ENCODE results near the gene ADK. TPM values are rescaled to one million over a fixed set of nuclear protein-coding genes. Genes with fewer than 3 reads are reported as not detected.
A peak's percentile ranks its signal among the peaks of the same experiment; 100 is the strongest.
"Not testable (repeated sequence)": the region's sequence is repeated elsewhere in the genome, so short reads cannot be mapped to it uniquely, and the experiment has no call there.

Gene ADK
- total RNA-seq, 1 experiment from 2014 or later = 48.6 TPM

- peaks cover 45% of the 10 kb centered on the region for H3K36me3 ChIP-seq
- H3K27me3 ChIP-seq = no peaks in the 10 kb centered on the region
- no peak for DNase-seq
- no peaks in the 10 kb centered on the region for H3K9me3 ChIP-seq (replicated peaks)
- H3K4me1 ChIP-seq = no peaks in the 10 kb centered on the region
- no peak overlapping the region for H3K27ac ChIP-seq
- no peak overlapping the region for H3K4me3 ChIP-seq
Observed at GRCh38 chr10:74123081-74123480, 27.9 kb upstream of the ADK start.

- Histone ChIP-seq H3K36me3 (peaks cover 34% of the 10 kb centered on the region), H3K27ac (no peak overlapping the region), H3K4me1 (no peaks in the 10 kb centered on the region), H3K27me3 (no peaks in the 10 kb centered on the region), H3K4me3 (no peak overlapping the region), H3K9me3 (replicated peaks) (no peaks in the 10 kb centered on the region)
- DNase-seq = no peak
Observed at GRCh38 chr10:74133923-74134820, 16.8 kb upstream of the ADK start.

DNA sequence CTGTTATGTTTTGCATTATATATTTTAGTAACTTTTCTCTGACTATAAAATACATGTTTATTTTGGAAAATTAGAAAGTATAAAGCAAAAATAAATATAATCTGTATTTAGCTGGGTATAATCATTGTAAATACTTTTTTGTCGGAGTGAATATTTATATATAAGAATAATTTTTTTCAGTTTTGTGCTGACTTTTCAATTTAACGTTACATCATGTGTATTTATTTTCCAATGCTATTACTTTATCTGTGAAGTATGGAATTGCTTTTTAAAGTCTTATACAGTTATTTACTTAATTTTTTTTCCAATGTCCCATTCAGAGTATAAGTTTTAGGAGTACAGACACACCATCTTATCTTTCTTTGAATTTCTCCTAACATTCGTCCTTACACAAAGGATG lies 15.6 kb upstream of the ADK start:
- no peaks in the 10 kb centered on the region for H3K27me3 ChIP-seq
- DNase-seq = no peak
- peaks cover 34% of the 10 kb centered on the region for H3K36me3 ChIP-seq
- H3K4me3 ChIP-seq = no peak overlapping the region
- no peaks in the 10 kb centered on the region for H3K9me3 ChIP-seq (replicated peaks)
- no peak overlapping the region for H3K27ac ChIP-seq
- no peaks in the 10 kb centered on the region for H3K4me1 ChIP-seq

DNA sequence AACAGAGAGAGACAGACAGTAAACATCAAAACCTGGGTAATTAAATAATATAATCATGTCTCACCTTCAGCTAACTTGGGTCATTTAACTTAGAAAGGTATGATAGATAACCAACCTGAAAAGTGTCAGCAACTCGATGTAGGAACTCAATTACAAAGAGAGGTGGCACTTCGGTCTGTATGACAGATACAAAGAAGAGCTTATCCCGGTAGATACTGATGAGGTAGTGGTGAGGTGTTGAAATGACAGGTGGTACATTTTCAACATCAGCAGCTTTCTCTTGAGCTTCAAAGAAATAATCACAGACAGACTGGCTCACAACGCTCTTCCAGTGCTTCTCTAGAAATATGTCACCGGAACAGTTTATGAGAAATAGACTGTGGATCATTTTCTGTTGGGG lies 13.0 kb upstream of the ADK start:
- Histone ChIP-seq H3K36me3 (peaks cover 34% of the 10 kb centered on the region), H3K9me3 (replicated peaks) (no peaks in the 10 kb centered on the region), H3K27ac (no peak overlapping the region), H3K4me3 (no peak overlapping the region), H3K27me3 (no peaks in the 10 kb centered on the region), H3K4me1 (no peaks in the 10 kb centered on the region)
- no peak for DNase-seq

GRCh38 chr10:74138596-74138995 lies 12.4 kb upstream of the ADK start:
- H3K9me3 ChIP-seq (replicated peaks); H3K27ac ChIP-seq; DNase-seq; H3K4me3 ChIP-seq; H3K27me3 ChIP-seq; H3K4me1 ChIP-seq: not testable (repeated sequence)
- peaks cover 34% of the 10 kb centered on the region for H3K36me3 ChIP-seq

DNA sequence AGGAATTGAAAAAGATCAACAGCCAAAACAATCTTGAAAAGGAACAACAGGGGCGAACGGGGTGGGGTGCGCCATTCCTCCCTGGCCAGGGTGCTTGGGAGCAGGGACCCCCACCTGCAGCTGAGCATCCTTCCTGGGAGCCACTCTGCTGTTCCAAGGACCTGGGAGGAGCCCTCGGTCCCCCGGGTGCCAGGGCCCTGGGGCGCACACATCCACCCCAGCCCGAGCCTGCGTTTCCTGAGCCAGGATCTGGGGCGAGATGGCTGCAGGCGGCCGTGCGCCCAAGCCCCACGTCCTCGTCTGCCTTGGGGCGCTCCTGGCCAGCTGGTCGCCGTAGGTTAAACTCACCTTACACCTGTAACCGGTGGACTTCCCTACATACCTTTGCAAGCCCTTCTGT lies 11.0 kb upstream of the ADK start:
- DNase-seq = no peak
- Histone ChIP-seq H3K27ac (no peak overlapping the region), H3K4me3 (no peak overlapping the region)

GRCh38 chr10:74140553-74140952 lies 10.5 kb upstream of the ADK start:
- Histone ChIP-seq H3K4me1 (no peaks in the 10 kb centered on the region), H3K36me3 (peaks cover 26% of the 10 kb centered on the region), H3K9me3 (replicated peaks) (no peaks in the 10 kb centered on the region), H3K27me3 (no peaks in the 10 kb centered on the region), H3K27ac (no peak overlapping the region), H3K4me3 (no peak overlapping the region)
- no peak for DNase-seq

More for the DNA sequence above, 11.0 kb upstream of the ADK start:
- H3K9me3 ChIP-seq (replicated peaks) = no peaks in the 10 kb centered on the region
- H3K36me3 ChIP-seq = peaks cover 30% of the 10 kb centered on the region
- no peaks in the 10 kb centered on the region for H3K27me3 ChIP-seq
- H3K4me1 ChIP-seq = no peaks in the 10 kb centered on the region

GRCh38 chr10:74145133-74145532 lies 5.9 kb upstream of the ADK start:
- no peak for DNase-seq
- Histone ChIP-seq H3K27me3 (no peaks in the 10 kb centered on the region), H3K4me3 (no peak overlapping the region), H3K9me3 (replicated peaks) (no peaks in the 10 kb centered on the region), H3K36me3 (no peaks in the 10 kb centered on the region), H3K4me1 (no peaks in the 10 kb centered on the region), H3K27ac (no peak overlapping the region)

GRCh38 chr10:74146980-74147379 lies 4.0 kb upstream of the ADK start:
- H3K4me1 ChIP-seq = not testable (repeated sequence)

GRCh38 chr10:74150204-74150989 lies 624 bp upstream of the ADK start, which contains the start of gene AP3M1:
TSS of gene AP3M1 (minus strand) at chr10:74150828. CDS start at chr10:74138379, 12,449 bp downstream.
- Histone ChIP-seq H3K27me3 (no peaks in the 10 kb centered on the region), H3K27ac (peak within 1 kb of the TSS; percentile 98), H3K4me3 (peak within 1 kb of the TSS; percentile 75), H3K4me1 (peaks cover 9% of the 10 kb centered on the region), H3K9me3 (replicated peaks) (no peaks in the 10 kb centered on the region), H3K36me3 (no peaks in the 10 kb centered on the region)
- DNase-seq = peak; percentile 95 to 96

More at GRCh38 chr10:74146980-74147379, 4.0 kb upstream of the ADK start:
- not testable (repeated sequence) for DNase-seq; H3K4me3 ChIP-seq; H3K9me3 ChIP-seq (replicated peaks); H3K36me3 ChIP-seq; H3K27me3 ChIP-seq; H3K27ac ChIP-seq

DNA sequence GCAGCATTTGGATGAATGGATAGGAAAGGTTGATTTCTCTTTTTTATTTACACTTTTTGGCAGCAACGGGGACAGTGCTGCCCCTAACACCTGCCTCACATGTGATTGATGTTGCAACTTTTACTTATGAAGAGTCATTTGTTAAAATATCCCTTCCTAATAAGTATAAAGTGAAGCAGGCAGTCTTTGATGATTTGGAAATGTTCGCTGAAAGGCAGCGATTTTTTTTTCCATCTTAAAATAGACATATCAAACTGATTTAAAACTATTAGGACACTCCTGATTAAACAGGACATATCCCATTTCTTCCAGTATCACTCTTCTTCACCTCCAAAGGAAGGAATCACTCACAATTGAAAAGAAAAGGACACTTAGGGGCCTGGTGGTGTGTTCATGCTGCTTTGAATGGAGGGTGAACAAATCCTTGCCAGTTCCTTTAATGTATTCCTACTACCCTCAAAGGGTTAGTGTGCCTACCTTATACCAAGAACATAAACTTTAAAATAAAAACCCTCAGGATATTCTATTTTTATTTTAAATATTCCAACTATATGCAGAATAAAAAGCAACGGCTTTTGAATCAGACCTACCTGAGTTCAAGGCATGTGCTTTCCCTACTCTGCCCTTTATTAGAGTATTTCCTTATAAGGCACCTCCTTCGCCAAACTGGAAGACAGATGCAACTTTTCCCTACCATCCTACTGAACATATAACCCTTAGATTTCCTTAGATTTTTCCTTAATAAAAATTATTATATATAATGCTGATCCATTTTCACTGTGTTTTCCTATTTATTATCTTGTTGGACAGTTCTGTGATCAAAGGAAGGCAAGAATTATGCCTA lies 1.1 kb downstream of the ADK start:
- peak overlapping the region; percentile 98 for H3K27ac ChIP-seq
- peaks cover 9% of the 10 kb centered on the region for H3K4me1 ChIP-seq
- no peaks in the 10 kb centered on the region for H3K27me3 ChIP-seq
- H3K4me3 ChIP-seq = peak overlapping the region; percentile 75
- DNase-seq = no peak
- no peaks in the 10 kb centered on the region for H3K9me3 ChIP-seq (replicated peaks)
- no peaks in the 10 kb centered on the region for H3K36me3 ChIP-seq

DNA sequence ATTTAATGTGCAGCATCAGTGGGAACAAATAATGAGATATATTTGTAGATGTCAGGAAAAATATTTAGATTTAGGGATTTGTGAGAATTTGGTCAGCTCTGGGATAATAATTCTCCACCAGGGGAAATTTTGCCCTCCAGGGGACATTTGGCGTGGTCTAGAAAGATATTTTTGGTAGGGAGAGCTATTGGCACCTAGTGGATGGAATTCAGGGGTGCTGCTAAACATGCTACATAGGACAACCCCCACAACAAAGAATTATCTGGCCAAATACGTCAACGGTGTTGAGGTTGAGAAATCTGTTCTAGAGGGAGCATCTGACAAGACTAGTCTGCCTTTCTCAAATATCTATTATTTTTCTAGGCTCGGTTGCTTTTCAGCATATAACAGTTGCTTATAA lies 2.1 kb downstream of the ADK start:
- Histone ChIP-seq H3K36me3 (no peaks in the 10 kb centered on the region), H3K4me3 (no peak overlapping the region), H3K27ac (no peak overlapping the region), H3K4me1 (peaks cover 9% of the 10 kb centered on the region), H3K9me3 (replicated peaks) (no peaks in the 10 kb centered on the region), H3K27me3 (no peaks in the 10 kb centered on the region)
- DNase-seq = no peak

DNA sequence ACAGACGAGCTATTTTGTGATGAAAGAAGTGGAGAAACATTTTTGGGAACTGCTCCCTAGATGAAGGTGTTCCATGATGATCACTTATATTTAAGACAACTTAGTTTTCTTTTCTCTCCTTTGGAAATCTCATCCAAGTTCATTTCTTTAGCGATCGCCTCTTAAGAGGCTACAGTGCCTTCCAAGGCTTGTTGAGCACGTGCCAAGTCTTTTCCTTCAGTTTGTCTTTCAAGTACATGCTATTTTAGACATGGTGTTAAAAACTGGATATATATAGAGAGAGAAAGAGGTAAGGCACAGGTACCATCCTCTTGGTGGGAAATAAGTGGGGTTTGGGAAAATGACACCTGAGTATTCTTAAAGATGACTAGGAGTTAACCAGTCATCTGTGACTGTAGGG lies 2.7 kb downstream of the ADK start:
- DNase-seq = no peak
- Histone ChIP-seq H3K36me3 (no peaks in the 10 kb centered on the region), H3K9me3 (replicated peaks) (no peaks in the 10 kb centered on the region), H3K4me3 (no peak overlapping the region), H3K27ac (no peak overlapping the region), H3K27me3 (no peaks in the 10 kb centered on the region), H3K4me1 (peaks cover 9% of the 10 kb centered on the region)

GRCh38 chr10:74156919-74157289 lies 5.9 kb downstream of the ADK start:
- no peak for DNase-seq
- H3K9me3 ChIP-seq (replicated peaks) = no peaks in the 10 kb centered on the region
- H3K4me3 ChIP-seq = no peak overlapping the region
- no peaks in the 10 kb centered on the region for H3K27me3 ChIP-seq
- no peak overlapping the region for H3K27ac ChIP-seq
- H3K4me1 ChIP-seq = peaks cover 9% of the 10 kb centered on the region
- H3K36me3 ChIP-seq = no peaks in the 10 kb centered on the region
